ENCODE data around the gene NPAS1. TPM values are rescaled to one million over a fixed set of nuclear protein-coding genes. Genes with fewer than 3 reads are reported as not detected.

The NPAS1 gene
- polyA plus RNA-seq, 3 donors: not detected

DNA sequence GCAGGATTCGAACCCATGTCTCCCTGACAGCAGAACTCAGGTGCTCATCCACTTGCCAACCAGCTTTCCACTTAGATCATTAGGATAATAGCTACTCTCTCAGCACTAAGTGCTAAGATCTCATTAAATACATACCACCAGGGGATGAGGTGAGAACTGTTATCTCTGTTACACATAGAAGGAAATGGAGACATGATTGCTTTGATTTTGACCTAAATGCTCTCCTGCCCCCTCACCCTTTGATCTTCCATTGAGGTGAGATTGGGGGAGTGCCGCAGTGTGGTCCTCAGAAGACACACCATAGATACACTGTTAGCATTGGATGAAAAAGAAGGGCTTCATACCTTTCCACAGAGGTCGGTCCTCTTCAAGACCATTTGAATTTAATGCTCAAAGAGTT lies 38.9 kb upstream of the NPAS1 start:
- Histone ChIP-seq H3K9me3 (replicated peaks in 1 of 2; ENCODE audit: control insufficient read depth in 1 of 2, insufficient read depth in 1 of 2, low read length in 2 of 2) (no peaks in the 10 kb centered on the region), H2AFZ (ENCODE audit: insufficient read depth, low read depth, low read length, poor library complexity, severe bottlenecking) (peak overlapping the region; percentile 48), H3K79me2 (ENCODE audit: insufficient read depth, low read length) (peaks cover 16% of the 10 kb centered on the region), H3K9ac (ENCODE audit: insufficient read depth, low read length, poor library complexity, severe bottlenecking) (peak overlapping the region; percentile 34), H3K4me3 (replicated peaks in 1 of 3; ENCODE audit: low read depth in 2 of 3, low read length in 3 of 3) (peak overlapping the region in 1 of 3 experiments; percentile 51), H3K4me2 (replicated peaks; ENCODE audit: extremely low read depth, low read length, poor library complexity, severe bottlenecking) (peak overlapping the region; percentile 60), H3K27me3 (ENCODE audit: control insufficient read depth in 2 of 2, insufficient read depth in 2 of 2, low read length in 2 of 2) (no peaks in the 10 kb centered on the region), H4K20me1 (ENCODE audit: insufficient read depth, low read length) (peaks cover 59% of the 10 kb centered on the region), H3K27ac (ENCODE audit: low read depth in 1 of 2, low read length in 2 of 2) (peak overlapping the region; percentile 75 to 85), H3K36me3 (replicated peaks in 1 of 2; ENCODE audit: control insufficient read depth in 1 of 2, insufficient read depth in 2 of 2, low read length in 2 of 2) (peaks cover 0 to 8% of the 10 kb centered on the region in 2 donors), H3K4me1 (ENCODE audit: control insufficient read depth in 1 of 2, insufficient read depth in 2 of 2, low read length in 2 of 2) (peaks cover 34 to 42% of the 10 kb centered on the region in 2 donors)
- Mint-ChIP-seq H3K27ac (peak overlapping the region in 6 of 7 donors; percentile 74 to 95 (median 90)), H3K9me3 (no peaks in the 10 kb centered on the region), H3K27me3 (ENCODE audit: low read depth in 3 of 3) (peaks cover 0 to 4% (median 0%) of the 10 kb centered on the region in 3 donors), H3K4me1 (peaks cover 47% of the 10 kb centered on the region), H3K36me3 (peaks cover 23 to 31% of the 10 kb centered on the region in 2 donors), H3K4me3 (peak overlapping the region in 1 of 2 donors; percentile 69)
- intact Hi-C loops (cut with micrococcal nuclease): loop anchor here in 1 of 2 donors (10.0 kb wide), 1 partner anchor 116 kb away; the partner anchor contains the start of gene ARHGAP35
- no peak for TF ChIP-seq CTCF (IDR thresholded peaks at IDR 0.05)
- 100% methylated on average over 1 of the region's 3 CpGs for WGBS (ENCODE audit: insufficient coverage)
- DNase-seq: no peak

GRCh38 chr19:46981286-46981945 lies 38.2 kb upstream of the NPAS1 start:
- H4K20me1 ChIP-seq (ENCODE audit: insufficient read depth, low read length): peaks cover 65% of the 10 kb centered on the region
- peaks cover 0 to 8% of the 10 kb centered on the region in 2 donors for H3K36me3 ChIP-seq (replicated peaks in 1 of 2; ENCODE audit: control insufficient read depth in 1 of 2, insufficient read depth in 2 of 2, low read length in 2 of 2)
- H3K9ac ChIP-seq (ENCODE audit: insufficient read depth, low read length, poor library complexity, severe bottlenecking): peak overlapping the region; percentile 34
- H3K9me3 Mint-ChIP-seq: no peaks in the 10 kb centered on the region
- peaks cover 23 to 30% of the 10 kb centered on the region in 2 donors for H3K36me3 Mint-ChIP-seq
- DNase-seq: peak; percentile 39 to 62 (median 43)
- H3K27me3 ChIP-seq (ENCODE audit: control insufficient read depth in 2 of 2, insufficient read depth in 2 of 2, low read length in 2 of 2): no peaks in the 10 kb centered on the region
- H3K4me3 Mint-ChIP-seq: peak overlapping the region; percentile 54 to 69
- 5% methylated on average over 4 of the region's 8 CpGs for WGBS (ENCODE audit: insufficient coverage)
- H3K4me1 ChIP-seq (ENCODE audit: control insufficient read depth in 1 of 2, insufficient read depth in 2 of 2, low read length in 2 of 2): peaks cover 34 to 42% of the 10 kb centered on the region in 2 donors
- peak overlapping the region; percentile 74 to 96 (median 91) for H3K27ac Mint-ChIP-seq
- peak overlapping the region; percentile 75 to 85 for H3K27ac ChIP-seq (ENCODE audit: low read depth in 1 of 2, low read length in 2 of 2)
- peaks cover 16% of the 10 kb centered on the region for H3K79me2 ChIP-seq (ENCODE audit: insufficient read depth, low read length)
- H3K4me3 ChIP-seq (replicated peaks in 1 of 3; ENCODE audit: low read depth in 2 of 3, low read length in 3 of 3): peak overlapping the region in 1 of 3 experiments; percentile 51
- peak overlapping the region; percentile 60 for H3K4me2 ChIP-seq (replicated peaks; ENCODE audit: extremely low read depth, low read length, poor library complexity, severe bottlenecking)
- H2AFZ ChIP-seq (ENCODE audit: insufficient read depth, low read depth, low read length, poor library complexity, severe bottlenecking): peak overlapping the region; percentile 48
- intact Hi-C loops (cut with micrococcal nuclease): loop anchor here in 1 of 2 donors (10.0 kb wide), 1 partner anchor 117 kb away; the partner anchor contains the start of gene ARHGAP35
- TF ChIP-seq CTCF (IDR thresholded peaks at IDR 0.05): no peak
- peaks cover 0 to 4% (median 0%) of the 10 kb centered on the region in 3 donors for H3K27me3 Mint-ChIP-seq (ENCODE audit: low read depth in 3 of 3)
- peaks cover 42% of the 10 kb centered on the region for H3K4me1 Mint-ChIP-seq
- no peaks in the 10 kb centered on the region for H3K9me3 ChIP-seq (replicated peaks in 1 of 2; ENCODE audit: control insufficient read depth in 1 of 2, insufficient read depth in 1 of 2, low read length in 2 of 2)
